ENCODE measurements around the gene ARHGAP5. TPM values are rescaled to one million over a fixed set of nuclear protein-coding genes. Genes with fewer than 3 reads are reported as not detected.

The ARHGAP5 gene
- total RNA-seq, 1 donor from 2014 or later: 193 TPM

GRCh38 chr14:32142341-32142740, 65.2 kb downstream of the ARHGAP5 start:
- ATAC-seq (no peak), DNase-seq (ENCODE audit: low spot score) (no peak)
- intact Hi-C loops (cut with DNase I): no loop called here

- ATAC-seq (no peak), DNase-seq (ENCODE audit: low spot score) (no peak)
- intact Hi-C loops (cut with DNase I): no loop called here
These were observed 65.8 kb downstream of the ARHGAP5 start for GRCh38 chr14:32142754-32143437.

- no peak for DNase-seq (ENCODE audit: low spot score)
- intact Hi-C loops (cut with DNase I): no loop called here
- ATAC-seq: no peak
These were observed 73.3 kb downstream of the ARHGAP5 start for GRCh38 chr14:32150392-32150791.

- no peak for ATAC-seq
- intact Hi-C loops (cut with DNase I): no loop called here
These were observed 88.9 kb downstream of the ARHGAP5 start for GRCh38 chr14:32166029-32166428.

GRCh38 chr14:32166924-32167323, 89.8 kb downstream of the ARHGAP5 start:
- intact Hi-C loops (cut with DNase I): no loop called here
- no peak for ATAC-seq
- DNase-seq (ENCODE audit: low spot score): no peak

More at GRCh38 chr14:32166029-32166428, 88.9 kb downstream of the ARHGAP5 start:
- DNase-seq (ENCODE audit: low spot score): no peak

GRCh38 chr14:32167907-32168306, 90.8 kb downstream of the ARHGAP5 start:
- DNase-seq (ENCODE audit: low spot score) (no peak), ATAC-seq (no peak)
- intact Hi-C loops (cut with DNase I): no loop called here

- no peak for DNase-seq (ENCODE audit: low spot score)
- no peak for ATAC-seq
These were observed 92.1 kb downstream of the ARHGAP5 start for GRCh38 chr14:32169191-32169590.

GRCh38 chr14:32171469-32171868, 94.4 kb downstream of the ARHGAP5 start:
- intact Hi-C loops (cut with DNase I): no loop called here
- no peak for DNase-seq (ENCODE audit: low spot score)
- ATAC-seq: no peak

More at GRCh38 chr14:32169191-32169590, 92.1 kb downstream of the ARHGAP5 start:
- intact Hi-C loops (cut with DNase I): no loop called here

- ATAC-seq (no peak), DNase-seq (ENCODE audit: low spot score) (no peak)
- intact Hi-C loops (cut with DNase I): no loop called here
These were observed 106.3 kb downstream of the ARHGAP5 start for GRCh38 chr14:32183151-32184058.

- intact Hi-C loops (cut with DNase I): no loop called here
These were observed 108.0 kb downstream of the ARHGAP5 start for GRCh38 chr14:32185097-32185496.

GRCh38 chr14:32186248-32186647, 109.1 kb downstream of the ARHGAP5 start:
- DNase-seq (ENCODE audit: low spot score) (no peak), ATAC-seq (no peak)
- intact Hi-C loops (cut with DNase I): no loop called here

More at GRCh38 chr14:32185097-32185496, 108.0 kb downstream of the ARHGAP5 start:
- ATAC-seq: no peak
- DNase-seq (ENCODE audit: low spot score): no peak

GRCh38 chr14:32189811-32190210, 112.7 kb downstream of the ARHGAP5 start:
- intact Hi-C loops (cut with DNase I): no loop called here
- ATAC-seq (no peak), DNase-seq (ENCODE audit: low spot score) (no peak)

GRCh38 chr14:32190673-32191072, 113.6 kb downstream of the ARHGAP5 start:
- ATAC-seq: no peak
- no peak for DNase-seq (ENCODE audit: low spot score)
- intact Hi-C loops (cut with DNase I): no loop called here

GRCh38 chr14:32192712-32193373, 115.7 kb downstream of the ARHGAP5 start:
- intact Hi-C loops (cut with DNase I): no loop called here
- DNase-seq (ENCODE audit: low spot score) (no peak), ATAC-seq (no peak)

GRCh38 chr14:32193532-32193931, 116.4 kb downstream of the ARHGAP5 start:
- DNase-seq (ENCODE audit: low spot score) (no peak), ATAC-seq (no peak)
- intact Hi-C loops (cut with DNase I): no loop called here

- no peak for ATAC-seq
- intact Hi-C loops (cut with DNase I): no loop called here
- no peak for DNase-seq (ENCODE audit: low spot score)
These were observed 118.5 kb downstream of the ARHGAP5 start for GRCh38 chr14:32195636-32196035.

- intact Hi-C loops (cut with DNase I): no loop called here
- no peak for ATAC-seq
These were observed 120.8 kb downstream of the ARHGAP5 start for GRCh38 chr14:32197919-32198318.

GRCh38 chr14:32200368-32201192, 123.5 kb downstream of the ARHGAP5 start:
- intact Hi-C loops (cut with DNase I): no loop called here
- ATAC-seq (no peak), DNase-seq (ENCODE audit: low spot score) (no peak)

More at GRCh38 chr14:32197919-32198318, 120.8 kb downstream of the ARHGAP5 start:
- no peak for DNase-seq (ENCODE audit: low spot score)
